GM12873 (cell line): Measurements from ENCODE around the gene PDIA5.

ENCODE experiments used
- TF ChIP-seq, protein P1 (sequence below): IDR thresholded peaks from 2 replicates; pipeline ENCODE4 v1.5.1; 2012; ENCODE audit warnings: low read depth, mild to moderate bottlenecking, moderate library complexity, low read length, control low read depth; ENCODE audit not compliant: insufficient read depth; ENCODE audit errors: missing control alignments

Gene PDIA5

DNA sequence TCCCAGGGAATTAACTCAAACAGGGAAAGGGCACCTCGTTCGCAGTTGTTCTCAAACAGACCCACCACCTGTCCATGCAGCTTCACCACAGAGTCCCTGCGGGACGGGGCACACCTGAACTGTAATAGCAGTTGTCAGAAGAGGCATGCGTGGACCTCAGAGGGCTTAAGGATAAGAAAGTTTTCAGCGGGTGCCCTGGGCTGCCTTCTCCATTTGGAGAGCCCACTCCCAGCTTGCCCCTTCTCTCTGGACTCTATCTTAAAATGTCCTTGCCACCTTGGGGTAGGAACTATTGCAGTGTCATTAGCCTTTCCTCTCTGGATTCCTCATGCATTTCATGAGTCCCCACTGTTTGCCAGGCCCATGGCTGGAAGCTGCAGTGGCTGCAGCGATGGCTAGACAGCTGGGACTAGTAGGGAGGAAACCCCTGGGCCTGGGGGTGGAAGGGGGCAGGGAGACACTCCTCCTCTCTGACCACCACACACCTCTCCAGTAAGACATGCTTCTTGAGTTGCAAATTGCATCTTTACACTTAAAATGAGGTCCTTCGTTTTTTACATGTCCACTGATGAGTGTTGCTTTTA is 33.5 kb downstream of the PDIA5 start:
- TF ChIP-seq, protein P1, sequence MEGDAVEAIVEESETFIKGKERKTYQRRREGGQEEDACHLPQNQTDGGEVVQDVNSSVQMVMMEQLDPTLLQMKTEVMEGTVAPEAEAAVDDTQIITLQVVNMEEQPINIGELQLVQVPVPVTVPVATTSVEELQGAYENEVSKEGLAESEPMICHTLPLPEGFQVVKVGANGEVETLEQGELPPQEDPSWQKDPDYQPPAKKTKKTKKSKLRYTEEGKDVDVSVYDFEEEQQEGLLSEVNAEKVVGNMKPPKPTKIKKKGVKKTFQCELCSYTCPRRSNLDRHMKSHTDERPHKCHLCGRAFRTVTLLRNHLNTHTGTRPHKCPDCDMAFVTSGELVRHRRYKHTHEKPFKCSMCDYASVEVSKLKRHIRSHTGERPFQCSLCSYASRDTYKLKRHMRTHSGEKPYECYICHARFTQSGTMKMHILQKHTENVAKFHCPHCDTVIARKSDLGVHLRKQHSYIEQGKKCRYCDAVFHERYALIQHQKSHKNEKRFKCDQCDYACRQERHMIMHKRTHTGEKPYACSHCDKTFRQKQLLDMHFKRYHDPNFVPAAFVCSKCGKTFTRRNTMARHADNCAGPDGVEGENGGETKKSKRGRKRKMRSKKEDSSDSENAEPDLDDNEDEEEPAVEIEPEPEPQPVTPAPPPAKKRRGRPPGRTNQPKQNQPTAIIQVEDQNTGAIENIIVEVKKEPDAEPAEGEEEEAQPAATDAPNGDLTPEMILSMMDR, result no peak

DNA sequence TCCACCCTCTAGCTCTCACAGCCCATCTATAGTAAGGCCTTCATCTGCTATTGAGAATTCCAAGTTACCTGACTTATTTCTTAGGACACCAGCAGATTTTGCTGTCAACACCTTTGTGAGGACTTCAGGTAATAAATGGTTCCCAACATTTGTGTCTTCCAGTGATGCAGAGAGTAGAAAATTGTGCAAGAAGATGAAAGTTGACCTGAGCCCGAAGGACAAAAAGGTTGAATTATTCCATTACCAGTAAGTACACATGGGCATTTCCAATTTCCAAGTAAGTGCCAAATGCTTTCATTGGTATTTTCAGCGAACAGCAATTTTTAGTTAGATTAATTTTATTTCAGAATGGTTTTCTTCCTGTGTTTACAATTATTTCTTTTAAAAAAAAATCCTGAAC is 35.4 kb downstream of the PDIA5 start:
- TF ChIP-seq, protein P1, result no peak

DNA sequence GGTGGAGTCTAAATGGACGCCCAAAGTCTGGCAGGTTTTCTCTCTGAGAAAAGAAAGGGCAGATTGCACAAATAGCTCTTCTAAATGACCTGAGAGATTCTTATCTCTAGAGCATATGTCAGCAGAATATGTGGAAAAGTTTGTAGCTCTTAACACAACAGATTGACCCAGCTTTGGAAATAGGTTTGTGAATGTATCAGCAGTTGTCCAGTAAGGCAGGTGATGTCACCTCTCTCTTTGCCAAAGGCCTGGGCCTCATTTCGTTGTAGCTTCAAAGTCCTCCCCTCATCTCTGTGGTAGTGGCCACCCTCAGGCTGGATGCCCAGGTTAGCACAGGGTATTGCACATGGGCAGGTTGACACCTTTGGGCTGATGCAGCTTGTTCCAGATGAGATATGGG is 36.0 kb downstream of the PDIA5 start:
- TF ChIP-seq, protein P1, result no peak

DNA sequence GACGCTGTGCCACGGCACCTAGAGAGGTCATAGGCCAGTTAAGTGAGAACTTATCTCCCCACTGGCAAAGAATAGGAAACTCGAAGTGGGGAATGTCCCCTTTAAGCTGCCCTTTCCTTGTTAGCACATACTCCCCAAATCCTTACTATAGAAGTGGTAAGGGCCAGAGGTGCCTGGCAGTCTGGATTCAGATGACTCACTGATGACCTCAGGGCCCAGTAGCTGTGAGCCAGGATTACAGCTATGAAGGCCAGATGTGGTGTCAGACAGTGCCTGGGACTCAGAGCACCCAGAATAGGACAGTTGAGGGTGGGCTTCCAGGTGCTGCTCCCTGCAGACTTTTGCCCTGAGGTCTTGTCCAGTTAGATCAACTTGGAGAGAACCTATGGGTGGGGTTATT is 37.7 kb downstream of the PDIA5 start:
- TF ChIP-seq, protein P1, result no peak

DNA sequence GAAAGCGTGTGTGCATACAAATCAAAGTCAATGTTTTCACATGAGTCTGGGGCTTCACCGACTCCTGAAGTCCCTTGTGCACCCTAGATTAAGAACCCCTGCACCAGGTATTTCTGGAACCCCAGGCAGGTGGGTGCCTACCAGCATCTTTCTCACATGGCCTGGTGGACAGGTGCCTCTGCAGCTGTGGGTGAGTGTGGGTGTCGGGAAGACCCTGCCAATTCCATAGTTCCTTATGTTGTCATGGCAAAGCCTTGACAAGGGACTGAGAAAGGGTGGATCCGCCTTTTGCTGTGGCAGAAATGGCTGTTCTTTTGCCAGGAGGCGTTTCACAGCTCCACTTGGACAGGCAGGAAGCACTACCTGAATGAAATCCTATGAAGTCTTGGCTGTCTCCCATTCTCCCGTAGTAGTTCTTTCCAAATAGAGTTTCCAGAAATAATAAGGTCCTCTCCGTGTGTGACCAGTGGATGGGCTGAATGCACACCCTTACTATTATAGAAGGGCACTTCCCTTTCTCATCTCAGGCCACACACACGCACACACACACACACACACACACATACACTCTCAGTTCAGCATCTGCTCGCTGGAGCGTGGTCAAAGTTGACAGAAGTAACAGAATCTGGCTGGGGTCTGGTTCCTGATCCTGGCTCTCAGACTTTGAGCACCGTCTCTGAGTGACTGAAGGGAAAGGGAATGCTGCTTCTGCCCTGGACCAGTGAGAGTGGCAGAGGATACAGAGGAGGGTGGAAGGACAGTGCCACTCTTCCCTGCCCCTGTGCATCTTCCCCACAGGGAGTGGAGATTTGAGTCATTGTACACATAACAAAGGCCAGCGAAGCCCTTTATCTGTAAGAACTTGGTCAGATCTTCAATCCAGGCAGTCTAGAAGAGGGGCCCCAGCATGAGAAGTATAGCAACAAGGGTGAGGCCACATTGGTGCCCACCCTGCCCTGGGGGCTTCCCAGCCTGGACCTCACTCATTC is 38.7 kb downstream of the PDIA5 start:
- TF ChIP-seq, protein P1, result no peak

DNA sequence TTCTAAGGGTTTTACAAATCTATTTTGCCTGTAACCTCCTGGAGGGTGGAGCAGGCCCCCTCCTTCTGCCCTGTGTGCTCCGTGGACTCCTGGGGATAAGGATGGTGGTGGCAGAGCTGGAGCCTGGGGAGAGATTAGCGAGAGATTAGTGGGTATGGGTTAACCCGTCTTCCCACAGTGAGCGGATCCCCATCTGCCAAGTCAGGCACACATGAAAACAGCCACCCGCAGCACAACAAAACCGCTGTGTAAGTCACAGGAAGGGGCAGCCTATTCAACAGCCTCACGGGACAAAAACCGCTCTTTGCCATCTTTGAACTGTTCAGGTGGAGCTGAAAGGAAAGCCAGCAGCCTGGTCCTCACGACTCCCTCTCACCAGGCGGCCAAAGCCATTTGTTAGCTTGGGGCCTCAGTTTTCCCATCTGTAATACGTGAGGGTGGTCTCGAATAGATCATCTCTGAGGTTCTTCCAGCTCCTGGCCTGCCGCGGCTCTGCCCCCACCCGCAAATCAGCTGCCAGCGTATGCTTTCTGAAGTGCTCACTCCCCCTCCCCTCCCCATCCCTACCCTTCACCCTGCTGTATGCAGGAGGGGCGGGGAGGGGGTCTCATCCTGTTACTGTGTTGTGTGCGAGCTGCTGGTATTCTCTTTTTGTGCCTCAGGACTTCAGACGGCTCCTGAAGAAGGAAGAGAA is 43.6 kb downstream of the PDIA5 start:
- TF ChIP-seq, protein P1, result no peak
